ENCODE measurements around the gene ZNF354C. TPM values are rescaled to one million over a fixed set of nuclear protein-coding genes. Genes with fewer than 3 reads are reported as not detected.
A peak's percentile ranks its signal among the peaks of the same experiment; 100 is the strongest.
"Not testable (repeated sequence)": the region's sequence is repeated elsewhere in the genome, so short reads cannot be mapped to it uniquely, and the experiment has no call there.

The ZNF354C gene
- total RNA-seq (2014; rRNA removed; shearing (Covaris generic)), result 1.9 and 2.1 TPM in 2 replicates
- polyA plus RNA-seq (2015; cell fraction: cytosol; rRNA removed), result 0.98 and 1.3 TPM in 2 replicates
- 6.1 TPM in 2 replicates for polyA plus RNA-seq (2015; cell fraction: nucleus; rRNA removed)

- peak; percentile 69 for DNase-seq (ENCODE audit: low read depth, low spot score)
- in situ Hi-C loops (cut with HindIII; ENCODE audit: low pct_unique_long_range_greater_than_20kb, low sequenced_read_pairs), result no loop called here
Measured at GRCh38 chr5:179060116-179061008, at the start of gene ZNF354C. Gene ZNF354C (plus strand): TSS chr5:179060373. CDS start chr5:179062069, 1,696 bp downstream.

GRCh38 chr5:179023528-179024189, 36.5 kb upstream of the ZNF354C start, which contains the start of gene ZNF879:
Gene ZNF879 (plus strand): TSS chr5:179023804. CDS start chr5:179025005, 1,201 bp downstream.
- in situ Hi-C loops (cut with HindIII; ENCODE audit: low pct_unique_long_range_greater_than_20kb, low sequenced_read_pairs), result no loop called here
- DNase-seq (ENCODE audit: low read depth, low spot score), result peak; percentile 90

- in situ Hi-C loops (cut with HindIII; ENCODE audit: low pct_unique_long_range_greater_than_20kb, low sequenced_read_pairs), result no loop called here
- no peak for DNase-seq (ENCODE audit: low read depth, low spot score)
Measured at GRCh38 chr5:179033004-179033580, 27.1 kb upstream of the ZNF354C start.

DNA sequence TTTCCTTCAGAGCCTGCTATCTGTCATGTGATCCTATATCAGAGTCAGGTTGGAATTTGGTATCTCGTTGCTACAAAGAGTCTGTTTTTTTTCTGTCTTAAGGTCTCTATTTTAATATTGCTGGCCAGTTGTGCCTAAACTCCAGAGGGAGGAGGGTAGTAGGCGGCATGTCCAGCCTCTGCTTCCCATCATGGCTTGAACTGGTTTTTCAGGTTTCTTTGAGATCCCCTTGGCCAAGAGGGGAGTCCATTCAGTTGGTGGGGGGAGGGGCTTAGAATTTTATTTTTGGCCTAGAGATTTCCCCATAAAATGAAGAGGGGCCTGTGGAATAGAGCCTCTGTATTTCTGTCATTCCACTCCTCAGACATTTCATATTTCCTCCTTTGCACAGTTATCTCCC, 15.4 kb upstream of the ZNF354C start:
- DNase-seq (ENCODE audit: low read depth, low spot score), result no peak

GRCh38 chr5:179051784-179052183, 8.4 kb upstream of the ZNF354C start:
- in situ Hi-C loops (cut with HindIII; ENCODE audit: low pct_unique_long_range_greater_than_20kb, low sequenced_read_pairs), result no loop called here
- no peak for DNase-seq (ENCODE audit: low read depth, low spot score)

More for the DNA sequence above, 15.4 kb upstream of the ZNF354C start:
- in situ Hi-C loops (cut with HindIII; ENCODE audit: low pct_unique_long_range_greater_than_20kb, low sequenced_read_pairs), result no loop called here

DNA sequence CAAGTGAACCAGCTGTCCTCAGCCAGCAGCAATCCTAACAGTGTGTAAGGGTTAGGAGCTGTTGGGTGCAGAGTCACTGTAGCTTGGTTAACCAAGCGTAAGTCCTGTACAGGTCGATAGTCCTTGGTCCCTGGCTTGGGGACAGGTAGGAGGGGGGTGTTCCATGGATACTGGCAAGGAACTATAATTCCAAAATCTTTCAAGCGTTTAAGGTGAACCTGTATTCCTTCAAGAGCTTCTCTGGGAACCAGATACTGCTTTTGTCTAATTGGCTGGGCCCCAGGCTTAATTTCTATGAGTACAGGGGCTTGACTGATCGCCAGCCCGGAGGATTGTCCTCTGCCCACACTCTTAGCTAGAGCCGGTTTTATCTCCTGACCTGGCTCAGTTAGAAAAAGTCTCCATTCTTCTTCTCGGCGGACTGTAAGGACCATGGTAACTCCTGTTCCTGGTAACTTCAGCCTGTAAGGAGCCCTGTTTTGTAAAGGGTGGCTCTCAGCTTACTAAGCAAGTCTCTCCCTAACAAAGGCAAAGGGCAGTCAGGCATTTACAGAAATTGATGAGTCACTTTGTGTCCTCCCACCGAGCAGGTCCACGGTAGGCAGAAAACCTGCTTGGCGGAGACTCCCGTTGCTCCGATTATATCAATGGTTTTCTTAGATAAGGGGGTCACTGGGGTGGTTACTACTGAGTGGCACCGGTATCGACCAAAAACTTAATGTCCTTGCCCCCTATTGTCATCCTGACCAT, 6.0 kb upstream of the ZNF354C start:
- in situ Hi-C loops (cut with HindIII; ENCODE audit: low pct_unique_long_range_greater_than_20kb, low sequenced_read_pairs), result no loop called here
- DNase-seq (ENCODE audit: low read depth, low spot score), result no peak

- no peak for DNase-seq (ENCODE audit: low read depth, low spot score)
- in situ Hi-C loops (cut with HindIII; ENCODE audit: low pct_unique_long_range_greater_than_20kb, low sequenced_read_pairs), result no loop called here
Measured at GRCh38 chr5:179054876-179055275, 5.3 kb upstream of the ZNF354C start.

DNA sequence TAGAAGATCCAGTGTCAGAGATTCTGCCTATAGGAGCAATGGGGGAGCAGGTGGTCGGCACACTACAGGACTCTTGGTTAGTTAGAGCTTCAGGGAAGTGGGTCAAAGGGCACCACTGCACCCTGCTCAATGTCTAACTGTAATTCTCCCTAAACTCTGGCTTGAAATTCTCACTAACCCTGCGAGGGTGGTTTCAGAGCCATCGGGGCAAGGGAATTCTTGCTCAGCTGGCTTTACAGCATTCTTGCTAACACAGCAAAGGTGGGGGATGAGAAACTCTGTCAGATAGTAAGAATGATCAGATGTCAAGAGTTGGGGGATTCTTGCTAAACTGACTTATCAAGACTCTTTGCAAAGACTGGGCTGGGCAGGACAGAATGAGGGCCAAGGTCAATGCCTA, 4.7 kb upstream of the ZNF354C start:
- in situ Hi-C loops (cut with HindIII; ENCODE audit: low pct_unique_long_range_greater_than_20kb, low sequenced_read_pairs), result no loop called here
- DNase-seq (ENCODE audit: low read depth, low spot score), result no peak

DNA sequence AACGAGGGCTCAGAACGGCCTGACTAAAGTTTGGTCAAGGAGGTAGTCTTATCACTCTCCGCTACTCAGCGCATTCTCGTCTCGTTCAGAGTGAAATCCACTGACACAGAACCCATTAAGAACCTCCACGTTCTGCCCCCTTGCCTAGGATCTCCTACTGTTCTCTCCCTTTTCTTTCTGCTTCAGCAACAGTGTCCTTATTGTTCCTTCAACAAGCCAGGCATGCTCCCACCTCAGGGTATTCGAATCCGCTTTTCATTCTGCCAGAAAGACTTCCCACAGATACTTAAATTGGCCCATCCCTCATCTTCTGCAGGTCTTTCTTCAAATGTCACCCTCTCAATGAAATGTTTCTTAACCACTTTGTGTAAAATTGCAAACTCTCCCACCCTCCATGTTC, 4.3 kb upstream of the ZNF354C start:
- peak; percentile 2 for DNase-seq (ENCODE audit: low read depth, low spot score)
- in situ Hi-C loops (cut with HindIII; ENCODE audit: low pct_unique_long_range_greater_than_20kb, low sequenced_read_pairs), result no loop called here

- no peak for DNase-seq (ENCODE audit: low read depth, low spot score)
- in situ Hi-C loops (cut with HindIII; ENCODE audit: low pct_unique_long_range_greater_than_20kb, low sequenced_read_pairs), result no loop called here
Measured at GRCh38 chr5:179061025-179061424, 852 bp downstream of the ZNF354C start.

GRCh38 chr5:179065703-179066102, 5.5 kb downstream of the ZNF354C start:
- in situ Hi-C loops (cut with HindIII; ENCODE audit: low pct_unique_long_range_greater_than_20kb, low sequenced_read_pairs), result no loop called here
- no peak for DNase-seq (ENCODE audit: low read depth, low spot score)

DNA sequence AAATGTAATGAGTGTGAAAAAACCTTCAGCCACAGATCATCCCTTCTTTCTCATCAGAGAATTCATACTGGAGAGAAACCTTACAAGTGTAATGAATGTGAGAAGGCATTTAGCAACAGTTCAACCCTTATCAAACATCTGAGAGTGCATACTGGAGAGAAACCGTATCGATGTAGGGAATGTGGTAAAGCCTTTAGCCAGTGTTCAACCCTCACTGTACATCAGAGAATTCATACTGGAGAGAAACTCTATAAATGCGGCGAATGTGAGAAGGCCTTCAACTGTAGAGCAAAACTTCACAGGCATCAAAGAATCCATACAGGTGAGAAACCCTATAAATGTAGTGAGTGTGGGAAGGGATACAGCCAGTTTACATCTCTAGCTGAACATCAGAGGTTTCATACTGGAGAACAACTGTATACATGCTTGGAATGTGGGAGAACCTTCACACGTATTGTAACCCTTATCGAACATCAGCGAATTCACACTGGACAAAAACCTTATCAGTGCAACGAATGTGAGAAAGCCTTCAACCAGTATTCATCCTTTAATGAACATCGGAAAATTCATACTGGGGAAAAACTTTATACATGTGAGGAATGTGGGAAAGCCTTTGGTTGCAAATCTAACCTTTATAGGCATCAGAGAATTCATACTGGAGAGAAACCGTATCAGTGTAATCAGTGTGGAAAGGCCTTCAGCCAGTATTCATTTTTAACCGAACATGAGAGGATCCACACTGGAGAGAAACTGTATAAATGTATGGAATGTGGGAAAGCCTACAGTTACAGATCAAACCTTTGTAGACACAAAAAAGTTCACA, 19.2 kb downstream of the ZNF354C start:
- in situ Hi-C loops (cut with HindIII; ENCODE audit: low pct_unique_long_range_greater_than_20kb, low sequenced_read_pairs), result no loop called here
- no peak for DNase-seq (ENCODE audit: low read depth, low spot score)

DNA sequence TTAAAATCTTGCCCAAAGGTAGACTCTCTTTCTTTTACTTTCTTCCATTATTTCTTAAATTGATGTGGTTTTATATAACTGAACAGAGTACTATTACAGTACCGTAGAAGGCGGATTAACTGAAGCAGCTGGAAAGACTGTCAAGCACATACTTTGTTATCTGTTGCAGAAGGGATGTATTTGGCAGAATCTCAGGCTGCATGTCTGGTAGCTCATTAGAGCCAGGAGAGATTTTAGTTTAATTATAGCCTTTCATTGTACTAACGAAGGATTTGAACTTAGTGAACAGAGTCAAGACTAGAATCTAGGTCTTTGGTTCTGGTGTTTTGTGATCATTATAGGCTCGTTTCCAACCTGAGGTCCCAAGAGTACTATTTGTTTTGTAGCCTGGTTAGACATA, 20.6 kb downstream of the ZNF354C start:
- in situ Hi-C loops (cut with HindIII; ENCODE audit: low pct_unique_long_range_greater_than_20kb, low sequenced_read_pairs), result no loop called here
- DNase-seq (ENCODE audit: low read depth, low spot score), result no peak

DNA sequence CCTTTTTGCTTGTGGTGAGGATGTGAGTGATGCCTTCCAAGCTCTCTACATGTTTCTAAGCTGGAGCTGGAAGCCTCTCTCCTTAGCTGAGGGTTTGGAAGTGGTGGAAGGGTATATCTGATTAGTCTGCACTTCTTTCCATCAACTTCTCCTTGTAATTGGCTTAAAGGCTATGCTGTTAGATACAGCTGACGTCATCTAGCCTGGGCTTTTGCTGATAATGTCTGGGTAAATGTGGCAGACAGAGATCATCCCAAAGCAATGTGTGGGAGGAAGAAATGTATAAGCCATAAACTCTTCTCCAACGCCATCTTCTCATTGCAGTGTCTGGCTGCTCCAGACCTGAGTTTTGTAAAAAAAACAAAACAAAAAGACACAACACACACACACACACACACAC, 29.3 kb downstream of the ZNF354C start:
- no peak for DNase-seq (ENCODE audit: low read depth, low spot score)
- in situ Hi-C loops (cut with HindIII; ENCODE audit: low pct_unique_long_range_greater_than_20kb, low sequenced_read_pairs), result no loop called here

DNA sequence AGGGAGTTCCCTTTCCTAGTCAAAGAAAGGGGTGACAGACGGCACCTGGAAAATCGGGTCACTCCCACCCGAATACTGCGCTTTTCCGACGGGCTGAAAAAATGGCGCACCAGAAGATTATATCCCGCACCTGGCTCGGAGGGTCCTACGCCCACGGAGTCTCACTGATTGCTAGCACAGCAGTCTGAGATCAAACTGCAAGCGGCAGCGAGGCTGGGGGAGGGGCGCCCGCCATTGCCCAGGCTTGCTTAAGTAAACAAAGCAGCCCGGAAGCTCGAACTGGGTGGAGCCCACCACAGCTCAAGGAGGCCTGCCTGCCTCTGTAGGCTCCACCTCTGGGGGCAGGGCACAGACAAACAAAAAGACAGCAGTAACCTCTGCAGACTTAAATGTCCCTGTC, 41.1 kb downstream of the ZNF354C start:
- DNase-seq (ENCODE audit: low read depth, low spot score); in situ Hi-C loops (cut with HindIII; ENCODE audit: low pct_unique_long_range_greater_than_20kb, low sequenced_read_pairs): not testable (repeated sequence)

DNA sequence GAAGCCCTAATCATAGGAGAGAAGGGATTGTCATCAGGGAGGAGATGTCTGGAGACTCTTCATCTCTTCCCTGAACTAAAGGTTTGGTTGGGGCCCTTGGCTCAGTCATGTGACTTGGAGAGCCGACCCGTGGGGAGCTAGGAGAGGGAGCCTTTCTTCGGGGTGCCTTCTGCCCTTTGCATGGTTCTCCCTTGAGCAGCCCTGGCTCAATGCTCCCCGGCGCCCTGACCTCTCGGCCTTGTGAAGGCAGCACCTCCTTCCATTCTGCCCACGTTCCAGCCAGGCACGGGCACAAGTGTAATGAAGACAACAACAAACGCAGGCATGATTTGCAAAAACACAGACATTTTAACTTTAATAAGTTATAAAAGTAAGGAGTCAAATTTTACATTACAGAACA, 50.4 kb downstream of the ZNF354C start:
- in situ Hi-C loops (cut with HindIII; ENCODE audit: low pct_unique_long_range_greater_than_20kb, low sequenced_read_pairs), result no loop called here
- no peak for DNase-seq (ENCODE audit: low read depth, low spot score)

All from SK-MEL-5 (cell line).